Esophagus muscularis mucosa (tissue), 4 donors: Measurements from ENCODE around the gene ZNF219. TPM values are rescaled to one million over a fixed set of nuclear protein-coding genes. Genes with fewer than 3 reads are reported as not detected.

Source experiments
- DNase-seq: peaks from one replicate; pipeline ENCODE4 v3.0.0-alpha.2; 2017; ENCODE audit errors: extremely low spot score
- H3K27ac ChIP-seq, 4 donors: fragments of 200-600 bp; sonication (generic); replicated peaks in 1 of 4; 1 replicate in 3 of 4; 2 replicates in 1 of 4; pipeline ENCODE4 v1.5.1; 2016 to 2019; ENCODE audit warnings: mild to moderate bottlenecking in 1 of 4
- H3K27me3 ChIP-seq, 4 donors: fragments of 200-600 bp; sonication (generic); one replicate each; pipeline versions ENCODE4 v1.5.1 to v1.6.0; 2016 to 2019
- H3K36me3 ChIP-seq, 4 donors: fragments of 200-600 bp; sonication (generic); one replicate each; pipeline ENCODE4 v1.5.1; 2016 to 2019
- H3K4me1 ChIP-seq, 4 donors: fragments of 200-600 bp; sonication (generic); one replicate each; pipeline ENCODE4 v1.5.1; 2016 to 2019
- H3K4me3 ChIP-seq, 4 donors: fragments of 200-600 bp; sonication (generic); 1 replicate in 2 of 4; 2 replicates in 2 of 4; pipeline ENCODE4 v1.5.1; 2016 to 2019; ENCODE audit warnings: mild to moderate bottlenecking in 4 of 4, moderate library complexity in 1 of 4
- H3K9me3 ChIP-seq, 4 donors: fragments of 200-600 bp; sonication (generic); 1 replicate in 3 of 4; 2 replicates in 1 of 4; pipeline ENCODE4 v1.5.1; 2016 to 2019
- CTCF ChIP-seq, 3 experiments: fragments of 200-600 bp in 2 of 3; fragments of 450-650 bp in 1 of 3; sonication (generic) in 2 of 3; IDR thresholded peaks; one replicate each; pipeline ENCODE4 v1.5.1; 2017 to 2019; ENCODE audit warnings: antibody characterized with exemption in 3 of 3, mild to moderate bottlenecking in 2 of 3, moderate library complexity in 1 of 3
- EP300 ChIP-seq: sonication (generic); formaldehyde crosslinking; IDR thresholded peaks from one replicate; pipeline ENCODE4 v1.6.1; 2017; ENCODE audit warnings: antibody characterized with exemption
- POLR2A ChIP-seq: fragments of 450-650 bp; IDR thresholded peaks from one replicate; pipeline ENCODE4 v1.6.1; 2017; ENCODE audit warnings: antibody characterized with exemption, moderate library complexity, mild to moderate bottlenecking, low read depth
- POLR2AphosphoS5 ChIP-seq, 2 donors: sonication (generic); formaldehyde crosslinking; IDR thresholded peaks; one replicate each; pipeline ENCODE4 v1.6.1; 2017; ENCODE audit warnings: antibody characterized with exemption in 2 of 2
- WGBS: methylation state at CpG from one replicate; pipeline ENCODE4 v1.1.5; 2018; 5-methylcytosine and 5-hydroxymethylcytosine counted together
- intact Hi-C: fragments of 100-400 bp; cut with DNase I; formaldehyde crosslinking; loops from one replicate; pipeline ENCODE4 v1.15.1; 2023
- total RNA-seq, 4 donors: library from RNA; depleted of rRNA; stranded (reverse); fragments of >200 nt; gene quantifications; one replicate each; pipeline versions ENCODE4 v1.1.0 to v1.2.1, GENCODE V29; 2016

The ZNF219 gene
- total RNA-seq, 4 donors from 2014 or later = 64.4 to 116 (median 94.3) TPM

DNA sequence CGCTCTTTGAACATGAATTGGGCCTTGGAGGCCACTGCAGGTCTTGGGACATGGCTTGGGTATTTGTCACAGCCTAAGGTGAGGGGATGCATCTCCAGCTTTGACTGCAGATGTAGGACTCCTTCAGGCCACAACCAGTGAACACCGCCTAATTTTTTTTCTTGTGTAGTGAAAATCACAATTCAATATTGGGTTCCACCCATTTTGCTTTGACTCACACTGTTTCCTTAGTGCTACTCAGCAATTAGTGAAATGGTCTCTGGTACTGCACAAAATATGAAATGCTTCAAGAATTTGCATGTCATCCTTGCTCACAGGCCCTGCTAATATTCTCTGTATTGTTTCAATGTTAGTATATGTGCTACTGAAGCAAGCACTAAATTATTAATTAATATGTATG is 14.9 kb upstream of the ZNF219 start:
- Histone ChIP-seq H3K4me3 (no peak overlapping the region), H3K27ac (no peak overlapping the region), H3K27me3 (no peaks in the 10 kb centered on the region), H3K36me3 (no peaks in the 10 kb centered on the region), H3K9me3 (no peaks in the 10 kb centered on the region), H3K4me1 (no peaks in the 10 kb centered on the region)
- TF ChIP-seq CTCF (IDR thresholded peaks at IDR 0.05) = no peak
- no peak for TF ChIP-seq POLR2A
- no peak for TF ChIP-seq POLR2AphosphoS5 (IDR thresholded peaks at IDR 0.05)
- no peak for TF ChIP-seq EP300
- WGBS = 96% methylated on average over 2 of the region's 2 CpGs
- no peak for DNase-seq
- intact Hi-C loops = no loop called here

- intact Hi-C loops = no loop called here
- H3K36me3 ChIP-seq = no peaks in the 10 kb centered on the region
- peaks cover under 1 to 4% (median 2%) of the 10 kb centered on the region in 4 donors for H3K4me1 ChIP-seq
- WGBS = 83% methylated on average over 4 of the region's 4 CpGs
- no peak overlapping the region for H3K4me3 ChIP-seq
- TF ChIP-seq EP300 (no peak), POLR2AphosphoS5 (IDR thresholded peaks at IDR 0.05) (no peak), POLR2A (no peak), CTCF (IDR thresholded peaks at IDR 0.05) (no peak)
- DNase-seq = no peak
- H3K9me3 ChIP-seq = no peaks in the 10 kb centered on the region
- no peaks in the 10 kb centered on the region for H3K27me3 ChIP-seq
- no peak overlapping the region for H3K27ac ChIP-seq
Measured at GRCh38 chr14:21112255-21112654, 13.8 kb upstream of the ZNF219 start.

GRCh38 chr14:21109377-21110138 is 11.1 kb upstream of the ZNF219 start:
- no peaks in the 10 kb centered on the region for H3K9me3 ChIP-seq
- TF ChIP-seq POLR2AphosphoS5 (IDR thresholded peaks at IDR 0.05) (no peak), POLR2A (no peak), EP300 (no peak), CTCF (IDR thresholded peaks at IDR 0.05) (no peak)
- intact Hi-C loops = loop anchor here (10.0 kb wide), 1 partner anchor 645 kb away; the partner anchor contains the start of genes PIP4P1 and PNP
- no peak overlapping the region for H3K27ac ChIP-seq
- no peak for DNase-seq
- no peak overlapping the region for H3K4me3 ChIP-seq
- H3K27me3 ChIP-seq = no peaks in the 10 kb centered on the region
- H3K36me3 ChIP-seq = no peaks in the 10 kb centered on the region
- 86% methylated on average over 6 of the region's 6 CpGs for WGBS
- H3K4me1 ChIP-seq = peaks cover 25 to 30% (median 26%) of the 10 kb centered on the region in 4 donors

GRCh38 chr14:21108791-21109190 is 10.3 kb upstream of the ZNF219 start:
- intact Hi-C loops = loop anchor here (10.0 kb wide), 1 partner anchor 644 kb away; the partner anchor contains the start of genes PIP4P1 and PNP

More at GRCh38 chr14:21108791-21109190, 10.3 kb upstream of the ZNF219 start:
- Histone ChIP-seq H3K27me3 (no peaks in the 10 kb centered on the region), H3K4me3 (no peak overlapping the region), H3K27ac (no peak overlapping the region), H3K36me3 (no peaks in the 10 kb centered on the region), H3K4me1 (peaks cover 26 to 35% (median 31%) of the 10 kb centered on the region in 4 donors), H3K9me3 (no peaks in the 10 kb centered on the region)
- TF ChIP-seq POLR2AphosphoS5 (IDR thresholded peaks at IDR 0.05) = no peak
- TF ChIP-seq CTCF (IDR thresholded peaks at IDR 0.05) = no peak
- no peak for TF ChIP-seq EP300
- TF ChIP-seq POLR2A = no peak
- no peak for DNase-seq
- 95% methylated on average over 4 of the region's 4 CpGs for WGBS
